GM21526 (cell line): ENCODE measurements around the gene NMRAL1.

Source experiments
- ATAC-seq: cut with Tn5 transposase; IDR thresholded peaks from one replicate; pipeline ENCODE4 v1.9.1; 2021; ENCODE audit warnings: moderate library complexity; ENCODE audit not compliant: unreplicated experiment, low FRiP score

NMRAL1 gene

GRCh38 chr16:4468972-4469371, 5.5 kb downstream of the NMRAL1 start:
- no peak for ATAC-seq

GRCh38 chr16:4467916-4468315, 6.5 kb downstream of the NMRAL1 start:
- ATAC-seq: no peak

- ATAC-seq: no peak
Observed at GRCh38 chr16:4465977-4466779, 8.2 kb downstream of the NMRAL1 start.

GRCh38 chr16:4463522-4464163, 10.8 kb downstream of the NMRAL1 start:
- ATAC-seq: no peak

GRCh38 chr16:4461250-4462085, 13.0 kb downstream of the NMRAL1 start:
- no peak for ATAC-seq

- no peak for ATAC-seq
Observed at GRCh38 chr16:4460936-4461249, 13.5 kb downstream of the NMRAL1 start.

GRCh38 chr16:4455951-4456350, 18.5 kb downstream of the NMRAL1 start:
- no peak for ATAC-seq

GRCh38 chr16:4455081-4455480, 19.3 kb downstream of the NMRAL1 start:
- ATAC-seq: no peak

- no peak for ATAC-seq
Observed at GRCh38 chr16:4454623-4455022, 19.8 kb downstream of the NMRAL1 start.

DNA sequence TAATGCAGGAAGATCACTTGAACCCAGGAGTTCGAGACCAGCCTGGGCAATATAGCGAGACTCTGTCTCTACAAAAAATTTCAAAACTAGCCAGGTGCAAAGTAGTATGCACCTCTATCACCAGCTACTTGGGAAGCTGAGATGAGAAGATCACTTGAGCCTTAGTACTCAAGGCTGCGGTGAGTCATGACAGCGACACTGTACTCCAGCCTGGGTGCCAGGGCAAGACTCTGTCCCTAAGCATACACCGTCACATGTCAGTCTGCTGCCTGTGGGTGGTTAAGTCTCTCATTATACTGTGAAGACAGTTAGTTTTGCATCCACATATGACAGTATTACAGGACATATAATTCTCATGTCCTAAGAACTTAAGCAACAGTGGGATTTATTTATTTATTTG, 21.8 kb downstream of the NMRAL1 start:
- ATAC-seq: no peak

DNA sequence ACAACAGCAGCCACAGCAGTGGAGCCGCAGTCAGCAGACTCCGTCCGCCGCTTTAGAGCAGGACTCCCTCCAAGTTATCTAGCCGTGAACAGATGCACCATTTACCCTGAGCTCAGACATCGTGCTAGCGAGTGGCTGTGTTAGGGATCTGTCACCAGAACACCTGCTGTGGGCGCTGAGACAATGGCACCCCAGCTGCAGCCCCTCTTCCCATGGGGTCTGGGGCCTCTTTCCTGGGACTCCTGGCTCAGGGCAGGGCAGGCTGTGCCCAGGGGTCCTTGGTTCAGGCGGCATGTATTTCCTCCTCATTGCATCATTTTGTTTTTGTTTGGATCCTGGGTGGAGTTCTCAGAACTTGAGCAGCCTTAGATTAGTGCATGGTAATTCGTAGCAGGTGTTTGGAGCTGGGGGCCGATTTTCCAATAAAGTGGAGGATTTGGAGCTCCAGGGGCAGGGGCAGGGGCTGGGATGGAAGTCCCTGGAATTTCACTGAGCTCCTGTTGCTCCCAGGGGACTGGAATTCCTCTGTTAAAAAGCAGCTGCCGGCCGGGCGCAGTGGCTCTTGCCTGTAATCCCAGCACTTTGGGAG, 23.4 kb downstream of the NMRAL1 start:
- no peak for ATAC-seq

- no peak for ATAC-seq
Observed at GRCh38 chr16:4450430-4450829, 24.0 kb downstream of the NMRAL1 start.

DNA sequence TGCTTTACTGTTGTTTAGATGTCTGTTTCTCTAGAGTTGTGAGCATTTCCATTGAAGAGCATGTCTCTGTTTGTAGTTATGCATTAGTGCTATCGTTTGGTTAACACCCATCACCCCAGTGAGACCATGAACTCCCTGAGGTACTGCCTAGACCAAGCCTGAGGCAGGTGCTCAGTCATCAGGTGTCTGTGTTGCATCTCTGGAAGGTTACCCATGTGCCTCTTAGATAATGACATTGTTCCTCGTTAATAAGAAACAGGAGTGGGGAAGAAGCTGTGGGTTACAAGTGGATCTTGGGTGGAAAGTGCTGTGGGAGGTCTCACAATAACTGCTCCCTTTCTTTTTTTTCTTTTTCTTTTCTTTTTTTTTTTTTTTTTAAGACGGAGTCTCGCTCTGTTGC, 30.4 kb downstream of the NMRAL1 start:
- ATAC-seq: no peak

GRCh38 chr16:4443271-4443670, 31.2 kb downstream of the NMRAL1 start:
- ATAC-seq: no peak

DNA sequence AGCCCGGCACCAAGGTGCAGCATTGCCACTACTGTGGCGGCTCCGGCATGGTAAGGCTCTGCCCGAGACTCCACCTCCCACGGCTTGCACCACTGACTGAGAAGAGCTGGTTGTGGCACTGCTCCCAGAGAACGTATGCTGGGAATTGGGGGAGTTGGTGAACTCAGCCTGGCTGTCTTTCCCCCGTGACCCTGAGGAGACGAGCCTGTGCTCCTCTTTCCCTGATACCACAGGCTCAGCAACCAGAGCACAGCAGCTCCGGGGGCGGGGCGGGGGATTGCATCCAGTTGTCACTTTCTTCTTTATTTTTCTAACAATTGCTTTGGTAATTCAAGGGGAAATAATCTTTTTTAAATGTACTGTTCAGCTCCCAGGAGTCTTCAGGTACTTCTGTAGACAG, 32.1 kb downstream of the NMRAL1 start:
- ATAC-seq: no peak

DNA sequence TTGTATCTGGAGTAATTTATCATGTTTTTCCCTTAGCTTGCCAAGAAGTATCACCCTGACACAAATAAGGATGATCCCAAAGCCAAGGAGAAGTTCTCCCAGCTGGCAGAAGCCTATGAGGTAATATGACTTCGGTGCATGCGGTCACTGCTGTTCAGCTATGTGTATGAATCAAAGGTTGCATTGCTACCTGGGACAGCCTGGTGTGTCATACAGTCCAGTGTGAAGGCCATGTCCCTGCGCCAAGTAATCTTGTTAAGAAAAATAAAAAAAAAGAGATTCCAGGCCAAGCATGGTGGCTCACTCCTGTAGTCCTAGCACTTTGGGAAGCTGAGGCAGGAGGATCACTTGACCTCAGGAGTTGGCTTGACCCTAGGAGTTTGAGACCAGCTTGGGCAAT, 37.1 kb downstream of the NMRAL1 start:
- no peak for ATAC-seq

DNA sequence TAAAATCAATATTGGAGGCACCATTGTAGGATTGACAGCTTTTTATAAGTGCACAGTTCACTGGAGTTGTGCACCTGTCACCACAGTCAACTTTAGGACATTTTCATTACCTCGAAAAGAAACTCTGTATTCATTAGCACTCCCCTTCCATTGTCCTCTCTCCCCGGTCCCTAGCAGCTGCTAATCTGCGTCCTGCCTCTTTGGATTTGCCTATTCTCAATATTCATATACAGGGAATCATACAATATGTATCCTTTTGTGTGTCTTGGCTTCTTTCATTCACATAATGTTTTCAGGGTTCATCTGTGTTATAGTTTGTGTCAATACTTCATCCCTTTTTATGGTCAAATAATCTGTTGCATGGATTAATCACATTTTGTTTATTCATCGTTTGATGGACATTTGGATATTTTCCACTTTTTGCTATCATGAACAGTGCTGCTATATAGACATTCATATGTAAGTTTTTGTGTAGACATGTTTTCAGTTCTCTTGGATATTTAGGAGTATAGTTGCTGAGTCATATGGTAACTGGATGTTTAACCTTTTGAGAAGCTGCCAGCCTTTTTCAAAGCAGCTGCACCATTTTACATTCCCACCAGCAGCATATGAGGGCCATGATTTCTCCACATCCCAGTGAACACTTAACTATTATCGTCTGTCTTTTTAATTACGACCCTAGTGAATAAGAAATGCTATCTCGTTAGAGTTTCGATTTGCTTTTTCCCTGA, 38.9 kb downstream of the NMRAL1 start:
- no peak for ATAC-seq

DNA sequence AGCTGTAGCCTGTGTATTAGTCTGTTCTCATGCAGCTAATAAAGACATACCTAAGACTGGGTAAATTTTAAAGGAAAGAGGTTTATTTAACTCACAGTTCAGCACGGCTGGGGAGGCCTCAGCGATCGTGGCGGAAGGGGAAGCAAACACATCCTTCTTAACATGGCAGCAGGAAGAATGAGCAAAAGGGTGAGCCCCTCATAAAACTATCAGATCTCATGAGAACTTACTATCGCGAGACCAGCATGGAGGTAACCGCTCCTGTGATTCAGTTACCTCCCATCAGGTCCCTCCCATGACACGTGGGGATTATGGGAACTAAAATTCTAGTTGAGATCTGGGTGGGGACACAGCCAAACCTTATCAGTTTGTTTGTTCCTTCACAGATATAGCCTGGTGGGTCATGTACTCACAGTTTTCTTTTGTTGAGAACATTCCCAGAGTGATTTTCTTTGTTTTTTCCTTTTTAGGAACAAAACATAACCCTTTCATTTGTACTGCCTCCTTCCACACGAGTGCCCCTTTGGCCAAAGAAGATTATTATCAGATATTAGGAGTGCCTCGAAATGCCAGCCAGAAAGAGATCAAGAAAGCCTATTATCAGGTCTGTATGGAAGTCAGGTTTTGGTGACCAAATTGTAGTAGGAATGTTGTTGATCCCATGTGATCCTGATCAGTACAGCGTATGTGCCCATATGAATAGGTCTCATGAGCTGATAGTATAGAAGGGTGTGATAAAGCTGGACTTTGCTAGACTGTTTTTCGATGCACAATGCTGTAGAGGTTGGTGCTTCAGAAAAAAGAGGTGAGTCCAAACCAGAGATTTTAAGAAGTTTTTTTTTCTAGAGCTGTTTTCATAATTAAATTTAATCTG, 40.3 kb downstream of the NMRAL1 start:
- ATAC-seq: no peak

GRCh38 chr16:4433228-4433627, 41.2 kb downstream of the NMRAL1 start:
- no peak for ATAC-seq

- no peak for ATAC-seq
Observed at GRCh38 chr16:4431023-4431422, 43.4 kb downstream of the NMRAL1 start.
